ENCODE results near the gene ICAM3.

ICAM3 gene

DNA sequence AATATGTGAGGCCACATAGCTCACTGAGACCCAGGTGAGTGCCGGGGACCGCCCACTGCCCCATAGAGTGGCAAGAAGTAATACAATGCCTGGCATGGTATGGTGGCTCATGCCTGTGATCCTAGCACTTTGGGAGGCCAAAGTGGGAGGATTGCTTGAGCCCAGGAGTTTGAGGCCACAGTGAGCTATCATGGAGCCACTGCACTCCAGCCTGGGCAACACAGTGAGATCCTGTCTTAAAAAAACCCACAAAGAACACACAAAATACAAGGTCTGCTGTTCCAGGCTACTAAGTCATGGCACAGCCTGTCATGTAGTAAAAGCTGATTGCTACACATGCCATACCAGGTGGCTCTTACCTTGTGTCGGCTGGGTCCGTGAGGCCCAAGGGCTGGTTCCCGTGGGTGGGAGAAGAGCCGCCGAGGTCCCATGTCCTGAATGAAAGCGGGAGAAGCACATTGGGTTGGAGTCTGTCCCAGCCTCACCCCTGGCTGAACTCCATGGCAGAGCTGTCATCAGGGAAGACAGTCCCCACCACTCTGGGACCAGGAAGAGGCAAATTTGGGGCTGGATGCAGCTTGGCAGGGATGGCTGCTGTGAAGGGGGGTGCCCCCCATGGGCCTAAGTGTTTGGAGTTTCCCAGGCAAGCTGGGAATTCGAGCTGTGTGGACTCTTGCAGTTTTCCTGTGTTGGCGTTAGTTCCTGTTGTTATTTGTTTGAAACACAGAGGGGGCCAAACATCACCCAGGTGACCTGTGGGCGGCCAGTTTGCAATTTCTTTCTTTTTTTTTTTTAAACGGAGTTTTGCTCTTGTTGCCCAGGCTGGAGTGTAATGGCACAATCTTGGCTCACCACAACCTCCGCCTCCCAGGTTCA lies 20.4 kb downstream of the ICAM3 start:
- no peak for DNase-seq (ENCODE audit: low read depth)

GRCh38 chr19:10317857-10318462 lies 21.5 kb downstream of the ICAM3 start:
- DNase-seq (ENCODE audit: low read depth) = no peak

- no peak for DNase-seq (ENCODE audit: low read depth)
These were observed 22.2 kb downstream of the ICAM3 start for GRCh38 chr19:10317045-10317856.

DNA sequence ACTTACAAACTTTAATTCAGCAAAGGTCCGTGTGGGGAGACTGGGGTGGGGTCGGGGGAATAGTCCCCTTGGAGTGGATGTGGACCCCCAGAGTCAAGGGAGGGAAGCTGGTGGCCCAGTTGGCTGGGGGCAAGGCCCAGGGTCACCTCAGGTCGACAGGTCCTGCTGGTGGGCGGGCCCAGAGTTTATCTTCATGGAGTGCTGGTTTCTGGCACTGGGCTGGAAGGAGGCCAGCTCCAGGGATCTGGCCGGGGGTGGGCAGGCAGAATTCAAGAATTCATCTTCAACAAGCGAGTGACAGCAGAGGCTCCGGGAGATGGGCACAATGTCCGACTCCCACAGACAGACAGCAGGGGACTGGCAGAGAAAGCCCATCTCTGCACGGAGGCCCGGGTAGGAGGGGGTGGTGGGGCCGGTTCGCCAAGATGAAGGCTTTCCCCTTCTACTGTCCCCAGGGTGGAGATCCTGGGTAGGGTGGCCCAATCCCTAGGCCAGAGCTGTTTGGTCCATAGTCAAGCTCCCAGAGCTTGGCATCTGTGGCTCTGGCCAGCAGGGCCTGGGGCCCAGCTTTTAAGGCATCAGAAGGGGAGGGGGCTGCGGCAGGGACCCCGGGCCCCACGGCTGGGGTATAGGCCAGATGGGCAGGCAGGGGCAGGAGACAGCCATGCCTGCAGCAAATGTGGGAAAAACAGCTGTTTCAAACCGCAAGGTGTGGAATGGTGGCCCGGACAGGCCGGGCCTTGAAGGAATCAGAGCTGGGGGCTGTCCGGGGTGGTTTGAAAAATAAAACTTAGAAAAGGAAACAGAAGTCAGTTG lies 23.0 kb downstream of the ICAM3 start:
- DNase-seq (ENCODE audit: low read depth) = no peak

GRCh38 chr19:10315335-10316214 lies 23.8 kb downstream of the ICAM3 start, which contains the start of gene FDX2:
FDX2 (minus strand) TSS chr19:10316015; CDS start chr19:10315996, 19 bp downstream.
- DNase-seq (ENCODE audit: low read depth) = peak; percentile 89

DNA sequence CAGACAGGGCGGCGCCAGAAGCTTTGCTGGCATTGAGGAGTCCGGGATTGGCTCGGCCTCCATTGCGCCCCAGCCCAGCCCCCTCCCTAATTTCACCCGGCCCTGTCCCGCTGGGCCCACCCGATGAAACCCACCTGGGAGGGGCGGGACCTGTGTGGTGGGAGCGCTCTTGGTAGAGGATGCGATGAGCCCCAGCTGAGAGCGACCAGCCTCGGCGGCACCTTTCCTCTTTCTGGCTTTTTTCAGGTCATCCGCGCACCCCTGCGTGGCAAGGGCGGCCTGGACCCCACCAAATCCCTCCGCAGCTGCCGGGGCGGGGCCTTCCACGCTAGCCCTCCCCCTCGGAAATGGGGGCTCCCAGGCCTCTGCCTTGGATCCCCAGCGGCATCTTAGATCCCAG lies 30.0 kb downstream of the ICAM3 start, which contains the start of gene ZGLP1:
Gene ZGLP1, minus strand, starts transcription at position 393 of the 400 bp plus-strand sequence.
- no peak for DNase-seq (ENCODE audit: low read depth)

- no peak for DNase-seq (ENCODE audit: low read depth)
These were observed 33.1 kb downstream of the ICAM3 start for GRCh38 chr19:10306327-10306726.

DNA sequence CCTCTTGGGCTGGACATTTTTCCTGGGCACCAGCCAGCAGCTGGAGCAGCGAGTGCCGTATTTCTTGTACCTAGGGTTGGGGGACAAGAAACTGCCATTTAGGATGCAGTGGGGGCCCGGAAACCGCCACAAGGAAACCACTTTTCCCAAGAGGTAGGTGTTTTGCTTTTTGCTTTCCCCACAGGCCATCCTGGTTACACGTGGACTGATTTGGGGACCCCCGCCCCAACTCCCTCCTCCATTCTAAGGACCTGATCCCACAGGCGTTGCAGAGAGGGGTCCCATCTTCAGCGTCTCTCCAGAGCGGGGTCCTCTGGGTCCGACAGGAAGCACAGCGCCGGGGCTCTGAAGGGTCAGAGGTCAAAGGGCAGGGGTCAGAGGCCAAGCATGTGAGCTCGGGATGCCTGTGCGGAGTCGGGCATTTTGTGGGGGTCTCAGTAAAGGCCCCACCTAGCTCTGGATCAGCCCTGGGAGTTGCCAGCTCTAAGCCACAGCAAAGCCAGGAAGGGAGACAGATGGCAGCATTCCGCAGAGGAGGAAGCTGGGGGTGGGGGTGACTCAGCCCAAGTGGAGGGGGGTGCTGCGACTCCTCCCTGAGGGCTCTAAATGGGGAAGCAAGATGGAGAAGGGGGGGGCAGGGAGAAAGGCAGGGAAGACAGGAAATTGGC lies 34.2 kb downstream of the ICAM3 start:
- no peak for DNase-seq (ENCODE audit: low read depth)

DNA sequence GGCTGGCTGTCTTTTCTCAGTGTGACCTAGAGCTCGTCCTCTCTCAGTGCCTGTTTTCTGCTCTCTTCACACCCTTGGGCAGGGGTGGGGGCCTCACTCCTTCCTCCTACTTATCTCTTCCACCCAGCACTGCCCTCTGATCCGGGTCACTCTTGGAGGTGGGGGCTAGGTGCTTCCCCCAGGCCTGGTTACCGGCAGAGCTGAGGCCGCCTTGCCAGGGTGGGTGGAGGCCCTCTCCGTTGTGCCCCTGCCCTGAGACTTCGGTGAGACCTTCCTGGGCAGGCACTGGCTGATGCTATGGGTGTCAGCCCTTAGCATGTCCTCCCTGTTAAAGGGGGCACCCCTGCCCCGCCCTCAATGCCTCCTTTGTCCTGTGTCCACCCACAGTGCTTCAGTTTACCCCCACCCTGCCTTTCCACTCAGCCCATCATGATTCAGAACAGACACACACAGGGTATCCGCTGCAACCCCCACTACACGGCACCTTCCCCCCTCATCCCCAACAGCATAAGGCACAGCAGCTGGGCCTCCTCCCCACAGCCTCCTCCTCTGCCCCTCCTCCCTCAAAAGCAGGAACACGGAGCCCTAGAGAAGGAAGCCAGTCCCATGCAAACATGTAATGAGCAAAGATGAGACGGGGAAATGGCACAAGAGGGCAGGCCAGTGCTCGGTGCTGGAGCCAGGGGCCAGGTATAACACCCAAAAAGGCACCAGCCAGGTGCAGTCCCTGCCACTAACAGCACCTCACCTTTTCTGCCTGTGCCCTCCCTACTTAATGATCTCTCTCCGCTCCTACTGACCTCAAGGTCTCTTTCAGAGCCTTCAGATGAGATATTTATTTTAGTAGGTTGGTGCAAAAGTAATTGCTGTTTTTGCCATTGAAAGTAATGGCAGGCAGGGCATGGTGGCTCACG lies 39.6 kb downstream of the ICAM3 start:
- no peak for DNase-seq (ENCODE audit: low read depth)

GRCh38 chr19:10295847-10296591 lies 43.4 kb downstream of the ICAM3 start:
- no peak for DNase-seq (ENCODE audit: low read depth)

- no peak for DNase-seq (ENCODE audit: low read depth)
These were observed 44.0 kb downstream of the ICAM3 start for GRCh38 chr19:10295305-10295846.

- no peak for DNase-seq (ENCODE audit: low read depth)
These were observed 45.1 kb downstream of the ICAM3 start for GRCh38 chr19:10294368-10294697.

DNA sequence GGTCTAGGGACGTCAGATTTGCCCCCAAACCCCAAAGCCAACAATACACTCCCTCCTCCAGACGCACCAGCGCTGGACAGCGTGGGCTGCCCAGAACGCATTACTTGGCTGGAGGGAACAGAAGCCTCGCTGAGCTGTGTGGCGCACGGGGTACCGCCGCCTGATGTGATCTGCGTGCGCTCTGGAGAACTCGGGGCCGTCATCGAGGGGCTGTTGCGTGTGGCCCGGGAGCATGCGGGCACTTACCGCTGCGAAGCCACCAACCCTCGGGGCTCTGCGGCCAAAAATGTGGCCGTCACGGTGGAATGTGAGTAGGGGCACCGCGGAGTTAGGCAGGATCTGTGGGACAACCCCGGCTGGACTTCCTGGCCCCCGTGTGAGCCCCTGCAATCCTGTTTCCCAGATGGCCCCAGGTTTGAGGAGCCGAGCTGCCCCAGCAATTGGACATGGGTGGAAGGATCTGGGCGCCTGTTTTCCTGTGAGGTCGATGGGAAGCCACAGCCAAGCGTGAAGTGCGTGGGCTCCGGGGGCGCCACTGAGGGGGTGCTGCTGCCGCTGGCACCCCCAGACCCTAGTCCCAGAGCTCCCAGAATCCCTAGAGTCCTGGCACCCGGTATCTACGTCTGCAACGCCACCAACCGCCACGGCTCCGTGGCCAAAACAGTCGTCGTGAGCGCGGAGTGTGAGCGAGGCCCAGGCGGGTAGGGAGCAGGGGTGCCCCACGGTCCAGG lies 45.6 kb downstream of the ICAM3 start:
- DNase-seq (ENCODE audit: low read depth) = no peak

DNA sequence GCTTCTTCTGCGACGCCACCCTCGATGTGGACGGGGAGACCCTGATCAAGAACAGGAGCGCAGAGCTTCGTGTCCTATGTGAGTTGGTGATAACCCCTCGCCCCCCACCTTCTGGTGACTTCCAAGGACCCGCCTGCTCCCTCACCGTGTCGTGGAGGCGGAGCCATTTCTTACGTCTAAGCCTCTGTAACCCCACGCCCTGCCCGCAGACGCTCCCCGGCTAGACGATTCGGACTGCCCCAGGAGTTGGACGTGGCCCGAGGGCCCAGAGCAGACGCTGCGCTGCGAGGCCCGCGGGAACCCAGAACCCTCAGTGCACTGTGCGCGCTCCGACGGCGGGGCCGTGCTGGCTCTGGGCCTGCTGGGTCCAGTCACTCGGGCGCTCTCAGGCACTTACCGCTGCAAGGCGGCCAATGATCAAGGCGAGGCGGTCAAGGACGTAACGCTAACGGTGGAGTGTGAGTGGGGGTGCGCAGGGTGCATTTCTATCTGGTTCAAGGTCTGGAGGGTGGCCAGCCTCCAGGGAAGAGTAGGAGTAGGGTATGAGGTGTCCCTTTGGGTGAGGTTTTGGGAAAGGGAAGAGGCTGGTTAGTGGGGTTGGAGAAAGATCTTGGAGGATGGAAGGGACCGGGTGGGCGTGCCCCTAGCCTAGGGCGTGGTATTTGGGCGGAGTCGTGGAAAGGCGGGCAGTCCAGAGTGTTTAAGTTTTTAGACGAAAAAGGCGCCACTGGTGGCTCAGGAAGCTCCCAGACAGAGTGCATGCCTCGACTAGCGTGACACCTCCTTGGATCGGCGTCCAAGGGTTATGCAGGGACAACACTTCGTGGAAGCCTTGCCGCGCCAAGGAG lies 46.4 kb downstream of the ICAM3 start:
- DNase-seq (ENCODE audit: low read depth) = no peak

GRCh38 chr19:10292206-10292788 lies 47.1 kb downstream of the ICAM3 start:
- DNase-seq (ENCODE audit: low read depth) = peak; percentile 56

Data from stimulated activated CD8-positive, alpha-beta memory T cell treated with anti-CD3 and anti-CD28 coated beads, Interleukin-7, amount 100 ng/mL, for 24 hours (primary cell).